Measurements from ENCODE around the gene ZNF30.

ZNF30 gene

GRCh38 chr19:34959021-34959420 is 32.3 kb downstream of the ZNF30 start:
- TF ChIP-seq ZNF112 (tag by site-specific recombination; IDR thresholded peaks at IDR 0.05) (no peak), ZNF184 (tag by site-specific recombination; IDR thresholded peaks at IDR 0.05) (no peak), WT1 (tag by site-specific recombination; IDR thresholded peaks at IDR 0.05) (no peak), ZNF155 (tag by site-specific recombination; IDR thresholded peaks at IDR 0.05) (no peak), BCL11B (tag by site-specific recombination; IDR thresholded peaks at IDR 0.05; ENCODE audit: low read depth) (no peak), ZNF24 (tag by site-specific recombination; IDR thresholded peaks at IDR 0.05) (no peak), ZNF530 (tag by site-specific recombination; IDR thresholded peaks at IDR 0.05; ENCODE audit: low read depth) (no peak), GLI4 (tag by site-specific recombination; IDR thresholded peaks at IDR 0.05) (no peak), KLF8 (tag by site-specific recombination; IDR thresholded peaks at IDR 0.05) (no peak), MEIS1 (CRISPR knock-in tag; IDR thresholded peaks at IDR 0.05; ENCODE audit: borderline replicate concordance) (no peak), ZNF791 (tag by site-specific recombination; IDR thresholded peaks at IDR 0.05) (no peak)
- TF ChIP-seq, protein P1, sequence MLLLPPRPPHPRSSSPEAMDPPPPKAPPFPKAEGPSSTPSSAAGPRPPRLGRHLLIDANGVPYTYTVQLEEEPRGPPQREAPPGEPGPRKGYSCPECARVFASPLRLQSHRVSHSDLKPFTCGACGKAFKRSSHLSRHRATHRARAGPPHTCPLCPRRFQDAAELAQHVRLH (tag by site-specific recombination; IDR thresholded peaks at IDR 0.05): no peak
- TF ChIP-seq, protein P2, sequence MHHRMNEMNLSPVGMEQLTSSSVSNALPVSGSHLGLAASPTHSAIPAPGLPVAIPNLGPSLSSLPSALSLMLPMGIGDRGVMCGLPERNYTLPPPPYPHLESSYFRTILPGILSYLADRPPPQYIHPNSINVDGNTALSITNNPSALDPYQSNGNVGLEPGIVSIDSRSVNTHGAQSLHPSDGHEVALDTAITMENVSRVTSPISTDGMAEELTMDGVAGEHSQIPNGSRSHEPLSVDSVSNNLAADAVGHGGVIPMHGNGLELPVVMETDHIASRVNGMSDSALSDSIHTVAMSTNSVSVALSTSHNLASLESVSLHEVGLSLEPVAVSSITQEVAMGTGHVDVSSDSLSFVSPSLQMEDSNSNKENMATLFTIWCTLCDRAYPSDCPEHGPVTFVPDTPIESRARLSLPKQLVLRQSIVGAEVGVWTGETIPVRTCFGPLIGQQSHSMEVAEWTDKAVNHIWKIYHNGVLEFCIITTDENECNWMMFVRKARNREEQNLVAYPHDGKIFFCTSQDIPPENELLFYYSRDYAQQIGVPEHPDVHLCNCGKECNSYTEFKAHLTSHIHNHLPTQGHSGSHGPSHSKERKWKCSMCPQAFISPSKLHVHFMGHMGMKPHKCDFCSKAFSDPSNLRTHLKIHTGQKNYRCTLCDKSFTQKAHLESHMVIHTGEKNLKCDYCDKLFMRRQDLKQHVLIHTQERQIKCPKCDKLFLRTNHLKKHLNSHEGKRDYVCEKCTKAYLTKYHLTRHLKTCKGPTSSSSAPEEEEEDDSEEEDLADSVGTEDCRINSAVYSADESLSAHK (tag by site-specific recombination; IDR thresholded peaks at IDR 0.05): no peak
- TF ChIP-seq, protein P3, sequence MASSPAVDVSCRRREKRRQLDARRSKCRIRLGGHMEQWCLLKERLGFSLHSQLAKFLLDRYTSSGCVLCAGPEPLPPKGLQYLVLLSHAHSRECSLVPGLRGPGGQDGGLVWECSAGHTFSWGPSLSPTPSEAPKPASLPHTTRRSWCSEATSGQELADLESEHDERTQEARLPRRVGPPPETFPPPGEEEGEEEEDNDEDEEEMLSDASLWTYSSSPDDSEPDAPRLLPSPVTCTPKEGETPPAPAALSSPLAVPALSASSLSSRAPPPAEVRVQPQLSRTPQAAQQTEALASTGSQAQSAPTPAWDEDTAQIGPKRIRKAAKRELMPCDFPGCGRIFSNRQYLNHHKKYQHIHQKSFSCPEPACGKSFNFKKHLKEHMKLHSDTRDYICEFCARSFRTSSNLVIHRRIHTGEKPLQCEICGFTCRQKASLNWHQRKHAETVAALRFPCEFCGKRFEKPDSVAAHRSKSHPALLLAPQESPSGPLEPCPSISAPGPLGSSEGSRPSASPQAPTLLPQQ (tag by site-specific recombination; IDR thresholded peaks at IDR 0.05): no peak
- H3K36me3 ChIP-seq (ENCODE audit: control insufficient read depth in 2 of 2, insufficient read depth in 1 of 2, low read length in 2 of 2): peaks cover 15 to 65% of the 10 kb centered on the region in 2 experiments

DNA sequence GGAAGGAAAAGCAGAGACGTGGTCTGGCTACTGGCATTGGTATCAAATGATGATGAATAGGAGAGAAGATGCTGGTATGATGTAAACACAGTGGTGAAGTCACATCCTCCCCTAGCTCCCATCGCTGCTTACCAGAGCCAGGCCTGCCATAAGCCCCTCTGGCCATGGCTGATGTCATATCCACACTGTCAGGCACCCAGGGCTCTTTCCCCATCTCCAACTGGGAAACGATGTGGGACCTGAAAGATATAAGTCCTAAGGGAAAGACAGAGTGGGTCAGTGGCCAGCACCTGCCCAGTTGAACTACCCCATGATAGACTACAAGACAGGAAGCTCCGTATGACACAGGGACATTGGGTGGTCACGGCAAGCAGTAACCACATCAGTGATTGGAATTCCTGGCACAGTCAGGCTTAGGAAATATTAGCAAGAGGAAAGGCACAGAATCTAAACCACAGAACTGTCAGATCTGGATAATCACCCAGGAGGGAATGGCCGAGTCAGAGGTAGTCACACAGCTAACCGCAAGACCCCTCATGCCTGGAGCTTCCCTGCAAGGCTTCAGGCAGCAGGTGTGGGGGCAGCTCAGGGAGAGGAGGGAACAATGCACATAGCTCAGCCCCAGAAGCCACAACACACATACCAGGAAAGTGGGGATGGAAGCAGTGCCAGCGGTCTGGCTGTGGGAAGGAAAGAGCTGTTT is 33.6 kb downstream of the ZNF30 start:
- Histone ChIP-seq H3K27ac (ENCODE audit: extremely low read depth, low read depth, low read length) (no peak overlapping the region), H3K4me1 (ENCODE audit: control insufficient read depth, insufficient read depth, low read length) (peaks cover 16% of the 10 kb centered on the region), H3K9me3 (ENCODE audit: control insufficient read depth, insufficient read depth, low read depth, low read length) (peaks cover 14% of the 10 kb centered on the region), H3K36me3 (ENCODE audit: control insufficient read depth in 2 of 2, insufficient read depth in 1 of 2, low read length in 2 of 2) (peaks cover 15 to 65% of the 10 kb centered on the region in 2 experiments), H3K4me3 (ENCODE audit: low read depth, low read length) (no peak overlapping the region)
- ChIA-PET CTCF (interaction anchor here (0.5 to 6.3 kb wide), 6 partner anchors 8 to 471 kb away, joined by 3 to 52 read pairs (median 4); no protein-coding TSS in a partner anchor), POLR2A (interaction anchor here (0.6 to 1.0 kb wide), 2 partner anchors 20 to 33 kb away, joined by 3 read pairs; partner anchors contain the start of gene ZNF30)
- no peak for TF ChIP-seq YY2 (tag by site-specific recombination; IDR thresholded peaks at IDR 0.05)
- TF ChIP-seq ZNF174 (tag by site-specific recombination; IDR thresholded peaks at IDR 0.05): no peak
- no peak for TF ChIP-seq ZNF548 (tag by site-specific recombination; IDR thresholded peaks at IDR 0.05)
- no peak for TF ChIP-seq ZNF449 (tag by site-specific recombination; IDR thresholded peaks at IDR 0.05)
- TF ChIP-seq, protein P4, sequence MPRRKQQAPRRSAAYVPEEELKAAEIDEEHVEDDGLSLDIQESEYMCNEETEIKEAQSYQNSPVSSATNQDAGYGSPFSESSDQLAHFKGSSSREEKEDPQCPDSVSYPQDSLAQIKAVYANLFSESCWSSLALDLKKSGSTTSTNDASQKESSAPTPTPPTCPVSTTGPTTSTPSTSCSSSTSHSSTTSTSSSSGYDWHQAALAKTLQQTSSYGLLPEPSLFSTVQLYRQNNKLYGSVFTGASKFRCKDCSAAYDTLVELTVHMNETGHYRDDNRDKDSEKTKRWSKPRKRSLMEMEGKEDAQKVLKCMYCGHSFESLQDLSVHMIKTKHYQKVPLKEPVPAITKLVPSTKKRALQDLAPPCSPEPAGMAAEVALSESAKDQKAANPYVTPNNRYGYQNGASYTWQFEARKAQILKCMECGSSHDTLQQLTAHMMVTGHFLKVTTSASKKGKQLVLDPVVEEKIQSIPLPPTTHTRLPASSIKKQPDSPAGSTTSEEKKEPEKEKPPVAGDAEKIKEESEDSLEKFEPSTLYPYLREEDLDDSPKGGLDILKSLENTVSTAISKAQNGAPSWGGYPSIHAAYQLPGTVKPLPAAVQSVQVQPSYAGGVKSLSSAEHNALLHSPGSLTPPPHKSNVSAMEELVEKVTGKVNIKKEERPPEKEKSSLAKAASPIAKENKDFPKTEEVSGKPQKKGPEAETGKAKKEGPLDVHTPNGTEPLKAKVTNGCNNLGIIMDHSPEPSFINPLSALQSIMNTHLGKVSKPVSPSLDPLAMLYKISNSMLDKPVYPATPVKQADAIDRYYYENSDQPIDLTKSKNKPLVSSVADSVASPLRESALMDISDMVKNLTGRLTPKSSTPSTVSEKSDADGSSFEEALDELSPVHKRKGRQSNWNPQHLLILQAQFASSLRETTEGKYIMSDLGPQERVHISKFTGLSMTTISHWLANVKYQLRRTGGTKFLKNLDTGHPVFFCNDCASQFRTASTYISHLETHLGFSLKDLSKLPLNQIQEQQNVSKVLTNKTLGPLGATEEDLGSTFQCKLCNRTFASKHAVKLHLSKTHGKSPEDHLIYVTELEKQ (tag by site-specific recombination; IDR thresholded peaks at IDR 0.05; ENCODE audit: borderline replicate concordance): no peak
- no peak for TF ChIP-seq MEIS1 (CRISPR knock-in tag; IDR thresholded peaks at IDR 0.05; ENCODE audit: borderline replicate concordance)
- TF ChIP-seq ZBTB44 (tag by site-specific recombination; IDR thresholded peaks at IDR 0.05): no peak
- no peak for TF ChIP-seq ZNF274 (IDR thresholded peaks at IDR 0.05; ENCODE audit: low read length)
- TF ChIP-seq ZNF274 (tag by site-specific recombination; IDR thresholded peaks at IDR 0.05; ENCODE audit: borderline replicate concordance): no peak
- no peak for TF ChIP-seq GLI4 (tag by site-specific recombination; IDR thresholded peaks at IDR 0.05)
- TF ChIP-seq HOXD13 (CRISPR knock-in tag; IDR thresholded peaks at IDR 0.05; ENCODE audit: borderline replicate concordance): no peak

More at GRCh38 chr19:34959021-34959420, 32.3 kb downstream of the ZNF30 start:
- no peak overlapping the region for H3K4me3 ChIP-seq (ENCODE audit: low read depth, low read length)
- POLR2A ChIA-PET: no interaction called here
- no peak overlapping the region for H3K27ac ChIP-seq (ENCODE audit: extremely low read depth, low read depth, low read length)
- peaks cover 16% of the 10 kb centered on the region for H3K4me1 ChIP-seq (ENCODE audit: control insufficient read depth, insufficient read depth, low read length)
- H3K9me3 ChIP-seq (ENCODE audit: control insufficient read depth, insufficient read depth, low read depth, low read length): peaks cover 14% of the 10 kb centered on the region
- CTCF ChIA-PET: interaction anchor here (2.1 kb wide), 1 partner anchor 14 kb away, joined by 8 read pairs; no protein-coding TSS in a partner anchor
